NCI-H1694 treated with DMSO at 0.1 percent for 48 hours (cell line): Measurements from ENCODE around the gene PDIA4.
"Not testable (repeated sequence)": the region's sequence is repeated elsewhere in the genome, so short reads cannot be mapped to it uniquely, and the experiment has no call there.

ENCODE experiments used
- DNase-seq: peaks from one replicate; lab custom pipeline; 2025; lab: John Stamatoyannopoulos, UW

The PDIA4 gene

GRCh38 chr7:149031353-149031910 is 3.1 kb upstream of the PDIA4 start:
- DNase-seq: no peak

DNA sequence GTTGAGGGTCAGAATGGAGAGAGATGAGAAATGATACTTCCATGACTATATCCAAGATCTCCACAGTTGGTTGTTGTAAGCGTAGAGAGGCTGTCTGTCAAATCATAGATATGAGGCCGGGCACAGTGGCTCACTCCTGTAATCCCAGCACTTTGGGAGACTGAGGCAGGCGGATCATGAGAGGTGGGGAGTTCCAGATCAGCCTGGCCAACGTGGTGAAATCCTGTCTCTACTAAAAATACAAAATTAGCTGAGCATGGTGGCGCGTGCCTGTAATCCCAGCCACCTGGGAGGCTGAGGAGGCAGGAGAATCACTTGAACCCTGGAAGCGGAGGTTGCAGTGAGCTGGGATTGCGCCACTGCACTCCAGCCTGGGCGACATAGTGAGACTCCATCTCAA is 2.1 kb upstream of the PDIA4 start:
- DNase-seq: not testable (repeated sequence)

GRCh38 chr7:149027611-149028345 is 527 bp downstream of the PDIA4 start:
- DNase-seq: no peak

DNA sequence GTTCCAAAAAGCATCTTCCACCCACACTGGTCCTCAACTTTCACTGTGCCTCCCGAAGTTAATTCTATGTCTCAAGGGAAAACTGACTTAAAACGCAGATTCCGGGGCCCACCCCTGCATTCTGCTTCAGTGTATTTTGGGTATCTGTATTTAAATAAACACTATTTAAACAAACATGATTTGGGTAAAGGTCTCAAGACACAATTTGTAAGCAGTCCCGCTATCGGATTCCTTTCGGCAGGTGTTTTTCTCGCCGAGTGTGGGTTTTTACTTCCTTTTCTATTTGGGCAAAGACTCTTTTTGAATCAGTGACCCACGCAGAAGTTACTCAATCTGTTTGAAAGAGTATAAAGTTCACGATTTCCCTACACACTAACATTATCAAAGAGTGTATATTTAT is 1.2 kb downstream of the PDIA4 start:
- DNase-seq: no peak

GRCh38 chr7:149023662-149024061 is 4.6 kb downstream of the PDIA4 start:
- no peak for DNase-seq

- no peak for DNase-seq
Measured at GRCh38 chr7:149022756-149023360, 5.4 kb downstream of the PDIA4 start.

GRCh38 chr7:149021725-149022062 is 6.6 kb downstream of the PDIA4 start:
- DNase-seq: no peak

GRCh38 chr7:149020483-149020882 is 7.8 kb downstream of the PDIA4 start:
- DNase-seq: no peak

GRCh38 chr7:149016876-149017275 is 11.4 kb downstream of the PDIA4 start:
- no peak for DNase-seq

GRCh38 chr7:149014309-149014708 is 14.0 kb downstream of the PDIA4 start:
- no peak for DNase-seq

DNA sequence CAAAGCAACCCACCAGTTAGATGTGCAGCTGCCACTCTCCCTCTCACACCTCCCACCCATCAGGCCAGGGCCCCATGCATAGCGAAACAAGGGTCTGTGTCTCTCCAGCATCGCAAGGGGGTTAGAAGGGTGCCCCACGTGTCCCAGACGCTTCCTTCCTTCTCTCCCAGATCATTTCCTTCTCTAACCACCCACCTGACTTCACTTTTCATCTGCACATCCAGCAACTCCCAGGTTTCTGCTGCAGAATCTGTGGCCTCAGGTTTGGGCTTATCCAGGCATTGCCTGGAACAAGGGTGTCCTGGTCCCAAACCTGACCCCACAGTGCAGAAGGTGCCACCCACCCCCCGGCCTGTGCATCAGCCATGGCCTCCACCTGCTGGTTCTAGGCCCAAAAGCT is 14.4 kb downstream of the PDIA4 start:
- no peak for DNase-seq

GRCh38 chr7:149012730-149013129 is 15.6 kb downstream of the PDIA4 start:
- DNase-seq: not testable (repeated sequence)

DNA sequence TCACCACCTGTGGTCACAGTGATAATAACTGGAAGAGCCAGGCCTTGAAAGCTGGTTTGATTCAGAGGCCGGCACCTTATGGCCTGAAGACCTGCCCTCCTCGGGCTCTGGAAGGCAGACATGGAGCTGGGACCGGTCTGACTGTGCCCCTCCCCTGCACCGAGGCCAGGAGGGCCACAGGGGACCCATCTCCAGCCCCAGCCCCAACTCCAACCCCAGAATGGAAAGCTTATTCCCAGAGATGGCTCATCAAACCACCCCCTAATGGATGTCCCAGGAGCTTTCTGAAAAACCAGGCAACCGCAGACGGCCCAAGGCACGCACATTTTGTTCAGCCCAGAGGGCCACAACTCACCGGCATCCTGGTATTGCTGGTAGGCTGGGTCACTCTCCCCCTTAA is 16.8 kb downstream of the PDIA4 start:
- no peak for DNase-seq

DNA sequence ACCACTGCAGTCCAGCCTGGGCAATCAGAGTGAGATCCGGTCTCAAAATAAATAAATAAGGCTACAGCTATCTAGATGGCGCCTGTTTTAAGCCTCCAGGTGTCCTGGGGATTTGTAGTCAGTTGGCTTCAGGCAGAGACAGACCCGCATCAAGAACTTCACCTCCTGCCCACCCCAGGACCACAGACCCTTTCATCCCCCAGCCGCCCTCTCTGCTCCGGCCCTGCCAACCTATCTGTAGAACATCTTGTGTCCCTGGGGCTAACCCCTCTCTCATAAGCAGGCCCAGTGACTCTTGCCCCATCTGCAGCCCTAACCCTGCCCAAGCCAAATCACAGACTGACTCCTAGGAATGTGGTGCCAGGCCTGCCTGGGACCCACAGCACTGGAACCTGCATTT is 17.9 kb downstream of the PDIA4 start:
- DNase-seq: no peak

DNA sequence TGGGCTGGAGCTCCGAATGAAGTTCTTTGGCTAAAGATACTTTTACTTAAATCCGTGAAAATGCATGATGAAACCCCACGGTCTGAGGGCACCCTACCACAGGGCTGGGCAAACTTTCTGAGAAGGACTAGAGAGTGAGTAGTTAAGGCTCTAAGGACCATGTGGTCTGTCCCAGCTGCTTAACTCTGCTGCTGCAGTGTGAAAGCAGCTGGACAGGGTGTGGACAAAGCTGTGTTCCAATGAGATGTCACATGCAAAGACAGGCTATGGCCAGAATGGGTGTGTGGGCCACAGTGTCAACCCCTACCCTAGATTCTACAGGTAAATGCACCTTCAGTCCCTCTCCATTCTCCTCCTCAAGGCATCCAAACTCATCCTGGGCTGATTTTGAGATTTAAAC is 18.8 kb downstream of the PDIA4 start:
- no peak for DNase-seq

DNA sequence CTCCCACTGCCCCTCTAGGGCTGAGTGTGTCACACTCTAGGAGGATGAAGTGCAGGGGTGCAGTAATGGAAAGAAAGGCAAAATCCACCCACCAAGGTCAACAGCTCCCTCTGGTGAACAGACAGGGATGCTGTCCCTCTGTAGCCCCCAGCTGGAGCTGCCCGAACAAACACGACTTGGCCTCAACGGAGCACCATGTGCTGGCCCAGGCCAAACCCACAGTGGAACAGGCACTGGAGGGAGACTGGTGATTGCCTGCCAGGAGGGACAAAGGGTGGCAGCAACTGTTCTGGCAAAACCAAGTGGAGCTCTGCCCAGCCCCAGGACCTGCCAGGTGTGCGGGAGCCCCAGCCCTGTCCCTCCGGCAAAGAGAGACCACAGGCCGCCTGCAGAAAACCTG is 20.7 kb downstream of the PDIA4 start:
- DNase-seq: no peak

GRCh38 chr7:149007146-149007545 is 21.2 kb downstream of the PDIA4 start:
- no peak for DNase-seq

GRCh38 chr7:149006345-149006725 is 22.0 kb downstream of the PDIA4 start:
- DNase-seq: no peak

GRCh38 chr7:149005427-149006344 is 22.6 kb downstream of the PDIA4 start:
- DNase-seq: peak; percentile 51

DNA sequence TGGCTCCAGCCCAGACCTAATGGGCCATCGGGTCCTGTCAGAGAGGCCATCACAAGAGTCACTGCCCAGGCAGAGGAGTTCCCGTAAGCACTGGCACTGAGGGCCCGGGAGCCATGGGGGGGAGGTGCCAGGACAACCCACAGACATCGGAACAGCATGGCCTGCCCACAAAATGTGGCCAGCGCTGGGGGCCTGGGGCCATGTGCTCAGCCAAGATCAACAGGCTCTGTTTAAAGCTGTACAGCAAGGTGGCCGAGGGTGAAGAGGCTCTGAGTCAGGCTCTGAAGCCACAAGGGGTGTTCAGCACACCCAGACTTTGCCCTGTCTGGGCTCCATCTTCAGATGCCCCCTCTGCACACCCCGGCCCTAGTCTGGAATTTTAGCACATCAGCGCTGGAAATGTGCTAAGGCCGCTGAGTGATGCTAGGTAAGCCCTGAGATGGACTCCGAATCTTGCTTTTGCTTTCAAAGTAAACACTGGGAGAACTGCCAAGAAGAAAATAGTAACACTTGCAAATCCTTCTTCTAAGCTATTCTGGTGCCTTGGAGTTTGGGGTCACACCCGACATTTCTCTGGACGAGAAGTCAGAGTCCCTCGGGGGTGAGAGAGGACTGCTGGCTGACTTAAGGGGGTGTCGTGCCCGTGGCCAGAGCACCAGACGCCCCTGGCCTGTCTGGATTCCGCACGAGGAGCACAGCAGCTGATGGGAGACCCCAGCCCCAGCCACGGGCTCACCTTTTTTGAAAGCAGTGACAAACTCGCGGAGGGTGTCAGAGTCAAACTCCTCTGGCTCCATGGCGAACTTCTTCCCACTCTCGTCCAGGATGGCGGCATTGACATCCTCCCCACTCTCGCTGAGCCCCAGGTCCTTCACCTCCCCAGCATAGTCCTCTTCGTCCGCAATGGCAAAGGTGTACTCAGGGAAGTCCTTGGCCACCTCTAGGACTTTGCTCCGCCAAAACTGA is 23.6 kb downstream of the PDIA4 start:
- no peak for DNase-seq

GRCh38 chr7:149003560-149004305 is 24.6 kb downstream of the PDIA4 start:
- DNase-seq: no peak
